Left ventricle myocardium inferior (tissue), 1 donor: ENCODE results near the gene DAZL. TPM values are rescaled to one million over a fixed set of nuclear protein-coding genes. Genes with fewer than 3 reads are reported as not detected.

Experiments used
- DNase-seq: peaks from one replicate; pipeline ENCODE4 v3.0.0-alpha.2; 2020
- H3K27ac ChIP-seq: fragments of 200-600 bp; replicated peaks from 2 replicates; pipeline ENCODE4 v1.8.0; 2021
- H3K27me3 ChIP-seq: fragments of 200-600 bp; 2 replicates; pipeline ENCODE4 v1.8.0; 2021; ENCODE audit warnings: low read depth
- H3K36me3 ChIP-seq: fragments of 200-600 bp; 2 replicates; pipeline ENCODE4 v1.8.0; 2021
- H3K4me1 ChIP-seq: fragments of 200-600 bp; 2 replicates; pipeline ENCODE4 v1.8.0; 2021
- H3K4me3 ChIP-seq: fragments of 200-600 bp; 2 replicates; pipeline ENCODE4 v1.8.0; 2021; ENCODE audit warnings: mild to moderate bottlenecking, moderate library complexity
- H3K9me3 ChIP-seq: fragments of 200-600 bp; replicated peaks from 2 replicates; pipeline ENCODE4 v1.8.0; 2021
- CTCF ChIP-seq: fragments of 200-600 bp; IDR thresholded peaks from 2 replicates; pipeline ENCODE4 v1.8.0; 2021; ENCODE audit warnings: antibody characterized with exemption, mild to moderate bottlenecking, borderline replicate concordance
- intact Hi-C: fragments of 100-400 bp; cut with micrococcal nuclease; formaldehyde crosslinking; loops from one replicate; pipeline ENCODE4 v1.11.0; 2022
- total RNA-seq: library from RNA; stranded (reverse); fragmentation: NEBNext Ultra II Directional; extraction: Animal tissue kit (Norgen Biotek cat#: 25700); gene quantifications from one replicate; pipeline ENCODE4 v1.2.1, GENCODE V29; 2021
- donor health status: DM: no; HTN: yes; CAD: no; lungs with severe emphysema.

DAZL gene
- total RNA-seq, 1 donor from 2014 or later: not detected

- Histone ChIP-seq H3K27me3 (peaks cover 8% of the 10 kb centered on the region), H3K4me3 (no peak overlapping the region), H3K4me1 (peaks cover 43% of the 10 kb centered on the region), H3K9me3 (no peaks in the 10 kb centered on the region), H3K36me3 (no peaks in the 10 kb centered on the region), H3K27ac (peak overlapping the region; percentile 91)
- no peak for TF ChIP-seq CTCF
- no peak for DNase-seq
- intact Hi-C loops: no loop called here
These were observed 61.9 kb downstream of the DAZL start for GRCh38 chr3:16543242-16543864.

- Histone ChIP-seq H3K27ac (no peak overlapping the region), H3K4me3 (no peak overlapping the region), H3K36me3 (no peaks in the 10 kb centered on the region), H3K9me3 (no peaks in the 10 kb centered on the region), H3K4me1 (peaks cover 11% of the 10 kb centered on the region), H3K27me3 (peaks cover 9% of the 10 kb centered on the region)
- no peak for TF ChIP-seq CTCF
- intact Hi-C loops: no loop called here
- no peak for DNase-seq
These were observed 66.7 kb downstream of the DAZL start for GRCh38 chr3:16538507-16538906.

- H3K27ac ChIP-seq: no peak overlapping the region
- H3K4me1 ChIP-seq: peaks cover 4% of the 10 kb centered on the region
- no peak overlapping the region for H3K4me3 ChIP-seq
- H3K27me3 ChIP-seq: peaks cover 9% of the 10 kb centered on the region
- DNase-seq: no peak
- H3K36me3 ChIP-seq: no peaks in the 10 kb centered on the region
- TF ChIP-seq CTCF: no peak
- no peaks in the 10 kb centered on the region for H3K9me3 ChIP-seq
- intact Hi-C loops: no loop called here
These were observed 68.2 kb downstream of the DAZL start for GRCh38 chr3:16536996-16537395.

Other genes with a start within 250 kb of the DAZL start
- 22.9 TPM for gene RFTN1, start 91.7 kb downstream of the DAZL start, total RNA-seq